Caco-2 (cell line): ENCODE data around the gene CLCA1. TPM values are rescaled to one million over a fixed set of nuclear protein-coding genes. Genes with fewer than 3 reads are reported as not detected.

Experiments used
- BruUV-seq: library from RNA; stranded (reverse); fragments of 400-500 nt; replicated peaks from 2 replicates; lab custom pipeline; 2021; lab: Mats Ljungman, UMichigan
- CTCF ChIA-PET: fragments of 300-600 bp; sonication (Branson Sonifier 250); formaldehyde crosslinking; loops from one replicate; lab custom pipeline; 2022; ENCODE audit warnings: antibody characterized with exemption; lab: Charles Lee
- POLR2A ChIA-PET: fragments of 300-600 bp; sonication (Branson Sonifier 250); formaldehyde crosslinking; loops from one replicate; lab custom pipeline; 2022; ENCODE audit warnings: antibody characterized with exemption; lab: Charles Lee
- DNase-seq, 2 experiments: peaks; one replicate each; pipeline versions ENCODE4 v3.0.0 to v3.0.0-alpha.2; 2020 to 2022
- H3K27me3 ChIP-seq: replicated peaks from 2 replicates; pipeline ENCODE4 v1.6.0; 2011; ENCODE audit warnings: low read length; ENCODE audit not compliant: control insufficient read depth, insufficient read depth
- H3K36me3 ChIP-seq: 2 replicates; pipeline ENCODE4 v1.5.1; 2011; ENCODE audit warnings: low read length; ENCODE audit not compliant: control insufficient read depth, insufficient read depth
- H3K4me1 ChIP-seq: fragments of 250-450 bp; sonication (Bioruptor Pico); 2 replicates; pipeline ENCODE4 v1.5.1; 2020; ENCODE audit warnings: mild to moderate bottlenecking
- H3K4me3 ChIP-seq: 2 replicates; pipeline ENCODE4 v1.5.1; 2011; ENCODE audit warnings: low read depth, mild to moderate bottlenecking, control low read depth, low read length
- H3K9me3 ChIP-seq: fragments of 250-450 bp; sonication (Bioruptor Pico); 2 replicates; pipeline ENCODE4 v1.5.1; 2020; ENCODE audit warnings: mild to moderate bottlenecking, moderate library complexity
- H3K27ac Mint-ChIP-seq: one replicate; pipeline ENCODE4 v1.8.0; 2022; ENCODE audit warnings: mixed read lengths; ENCODE audit not compliant: unreplicated experiment
- H3K27me3 Mint-ChIP-seq: one replicate; pipeline ENCODE4 v1.8.0; 2022; ENCODE audit warnings: mixed read lengths; ENCODE audit not compliant: insufficient read depth, unreplicated experiment
- H3K36me3 Mint-ChIP-seq: one replicate; pipeline ENCODE4 v1.8.0; 2022; ENCODE audit warnings: mild to moderate bottlenecking, mixed read lengths; ENCODE audit not compliant: insufficient read depth, unreplicated experiment
- H3K4me1 Mint-ChIP-seq: one replicate; pipeline ENCODE4 v1.8.0; 2022; ENCODE audit warnings: low read depth, mixed read lengths; ENCODE audit not compliant: unreplicated experiment
- H3K4me3 Mint-ChIP-seq: one replicate; pipeline ENCODE4 v1.8.0; 2022; ENCODE audit warnings: mild to moderate bottlenecking, moderate library complexity, mixed read lengths; ENCODE audit not compliant: unreplicated experiment
- H3K9me3 Mint-ChIP-seq: one replicate; pipeline ENCODE4 v1.8.0; 2022; ENCODE audit warnings: mixed read lengths; ENCODE audit not compliant: unreplicated experiment
- intact Hi-C: fragments of 100-400 bp; cut with micrococcal nuclease; formaldehyde crosslinking; loops from one replicate; pipeline ENCODE4 v1.10.0; 2022; ENCODE audit not compliant: unreplicated experiment
- total RNA-seq: library from RNA; stranded (reverse); gene quantifications from 2 replicates; pipeline ENCODE4 v1.2.3, GENCODE V29; 2022
- TF ChIP-seq, protein P1 (sequence below), 2 experiments: fragments of 200-600 bp in 1 of 2; IDR thresholded peaks; 1 replicate in 1 of 2; 2 replicates in 1 of 2; pipeline versions ENCODE4 v1.5.1 to v1.8.0; 2011 to 2022; ENCODE audit warnings: antibody characterized with exemption in 1 of 2, control low read depth in 1 of 2, inconsistent platforms in 1 of 2, low read depth in 1 of 2, low read length in 1 of 2, mild to moderate bottlenecking in 1 of 2, moderate library complexity in 1 of 2; ENCODE audit not compliant: insufficient read depth in 1 of 2, severe bottlenecking in 1 of 2, unreplicated experiment in 1 of 2

Gene CLCA1
- total RNA-seq, 1 experiment from 2014 or later, result not detected

DNA sequence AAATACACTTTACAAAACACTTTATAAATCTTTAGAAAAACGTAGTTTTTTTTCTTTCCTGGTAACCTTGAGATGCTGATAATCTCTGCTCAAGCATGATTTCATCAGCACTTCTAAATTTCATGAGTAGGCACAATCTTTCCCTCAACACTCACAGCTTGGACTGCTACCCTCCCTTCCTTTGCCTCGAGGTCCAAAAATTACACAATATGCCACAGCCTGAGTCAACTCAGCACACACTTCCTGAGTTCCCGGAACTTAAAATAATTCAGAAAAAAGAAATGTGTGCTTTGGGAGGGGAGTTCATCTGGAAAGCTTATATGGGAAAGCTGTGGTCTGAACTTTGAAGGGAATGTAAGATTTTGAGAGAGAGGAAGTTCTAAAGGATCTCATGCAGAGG lies 38.9 kb upstream of the CLCA1 start:
- H3K9me3 Mint-ChIP-seq, result no peaks in the 10 kb centered on the region
- Histone ChIP-seq H3K9me3 (no peaks in the 10 kb centered on the region), H3K36me3 (no peaks in the 10 kb centered on the region), H3K4me1 (no peaks in the 10 kb centered on the region), H3K27me3 (no peaks in the 10 kb centered on the region), H3K4me3 (no peak overlapping the region)
- no peak overlapping the region for H3K4me3 Mint-ChIP-seq
- no peaks in the 10 kb centered on the region for H3K36me3 Mint-ChIP-seq
- intact Hi-C loops, result no loop called here
- DNase-seq, result no peak
- peaks cover 3% of the 10 kb centered on the region for H3K27me3 Mint-ChIP-seq
- CTCF ChIA-PET, result no interaction called here
- POLR2A ChIA-PET, result no interaction called here
- H3K4me1 Mint-ChIP-seq, result no peaks in the 10 kb centered on the region
- TF ChIP-seq, protein P1, sequence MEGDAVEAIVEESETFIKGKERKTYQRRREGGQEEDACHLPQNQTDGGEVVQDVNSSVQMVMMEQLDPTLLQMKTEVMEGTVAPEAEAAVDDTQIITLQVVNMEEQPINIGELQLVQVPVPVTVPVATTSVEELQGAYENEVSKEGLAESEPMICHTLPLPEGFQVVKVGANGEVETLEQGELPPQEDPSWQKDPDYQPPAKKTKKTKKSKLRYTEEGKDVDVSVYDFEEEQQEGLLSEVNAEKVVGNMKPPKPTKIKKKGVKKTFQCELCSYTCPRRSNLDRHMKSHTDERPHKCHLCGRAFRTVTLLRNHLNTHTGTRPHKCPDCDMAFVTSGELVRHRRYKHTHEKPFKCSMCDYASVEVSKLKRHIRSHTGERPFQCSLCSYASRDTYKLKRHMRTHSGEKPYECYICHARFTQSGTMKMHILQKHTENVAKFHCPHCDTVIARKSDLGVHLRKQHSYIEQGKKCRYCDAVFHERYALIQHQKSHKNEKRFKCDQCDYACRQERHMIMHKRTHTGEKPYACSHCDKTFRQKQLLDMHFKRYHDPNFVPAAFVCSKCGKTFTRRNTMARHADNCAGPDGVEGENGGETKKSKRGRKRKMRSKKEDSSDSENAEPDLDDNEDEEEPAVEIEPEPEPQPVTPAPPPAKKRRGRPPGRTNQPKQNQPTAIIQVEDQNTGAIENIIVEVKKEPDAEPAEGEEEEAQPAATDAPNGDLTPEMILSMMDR (IDR thresholded peaks at IDR 0.05; ENCODE audit: insufficient read depth in 1 of 2, low read depth in 1 of 2, low read length in 1 of 2, severe bottlenecking in 1 of 2, unreplicated experiment in 1 of 2), result no peak
- H3K27ac Mint-ChIP-seq, result no peak overlapping the region
- BruUV-seq, result no TSS peak

DNA sequence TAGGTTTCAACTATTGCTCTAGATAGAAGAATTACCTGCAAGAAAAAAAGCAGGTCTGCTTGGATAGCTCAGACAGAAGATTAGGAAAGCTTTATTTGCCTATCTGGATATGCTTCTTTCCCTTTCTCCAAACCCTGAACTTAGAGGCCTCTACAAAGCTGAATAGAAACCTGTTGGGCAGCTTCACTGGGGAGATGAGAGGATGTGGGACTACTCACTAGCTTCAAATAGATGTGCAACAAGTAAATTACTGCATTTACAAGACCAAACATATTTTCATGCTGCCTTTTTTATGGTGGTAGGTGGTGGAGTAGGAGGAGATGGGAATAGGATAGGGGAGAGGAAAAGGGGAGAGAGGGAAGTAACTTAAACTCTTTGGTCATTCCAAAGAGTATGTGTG lies 38.4 kb upstream of the CLCA1 start:
- intact Hi-C loops, result no loop called here
- Mint-ChIP-seq H3K27me3 (peaks cover 3% of the 10 kb centered on the region), H3K27ac (no peak overlapping the region), H3K4me3 (no peak overlapping the region), H3K9me3 (no peaks in the 10 kb centered on the region), H3K4me1 (no peaks in the 10 kb centered on the region), H3K36me3 (no peaks in the 10 kb centered on the region)
- Histone ChIP-seq H3K4me1 (no peaks in the 10 kb centered on the region), H3K9me3 (no peaks in the 10 kb centered on the region), H3K4me3 (no peak overlapping the region), H3K36me3 (no peaks in the 10 kb centered on the region), H3K27me3 (no peaks in the 10 kb centered on the region)
- ChIA-PET POLR2A (no interaction called here), CTCF (no interaction called here)
- DNase-seq, result no peak
- no TSS peak for BruUV-seq
- TF ChIP-seq, protein P1 (IDR thresholded peaks at IDR 0.05; ENCODE audit: insufficient read depth in 1 of 2, low read depth in 1 of 2, low read length in 1 of 2, severe bottlenecking in 1 of 2, unreplicated experiment in 1 of 2), result no peak

DNA sequence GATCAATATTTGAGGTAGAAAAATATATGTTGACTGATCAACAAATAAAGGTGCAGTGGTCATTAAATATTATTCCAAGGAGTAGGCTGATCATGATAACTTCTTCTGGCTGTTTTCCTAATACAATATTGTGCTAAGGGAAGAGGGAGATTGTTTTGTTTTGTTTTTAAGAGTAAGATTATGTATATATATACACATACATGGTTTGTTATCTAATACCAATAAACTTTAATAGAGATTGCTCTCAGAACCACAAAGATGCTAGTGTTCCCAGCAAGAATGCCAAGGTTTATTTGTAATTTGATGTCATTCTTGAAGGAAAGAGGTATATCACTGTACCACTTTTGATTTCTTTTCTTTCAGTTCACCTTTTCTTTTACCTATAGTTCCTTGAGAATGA lies 34.7 kb upstream of the CLCA1 start:
- H3K4me3 ChIP-seq, result no peak overlapping the region
- Mint-ChIP-seq H3K27ac (no peak overlapping the region), H3K36me3 (no peaks in the 10 kb centered on the region), H3K4me1 (no peaks in the 10 kb centered on the region), H3K9me3 (no peaks in the 10 kb centered on the region), H3K27me3 (peaks cover 5% of the 10 kb centered on the region), H3K4me3 (no peak overlapping the region)
- H3K4me1 ChIP-seq, result no peaks in the 10 kb centered on the region
- no peaks in the 10 kb centered on the region for H3K36me3 ChIP-seq
- TF ChIP-seq, protein P1 (IDR thresholded peaks at IDR 0.05; ENCODE audit: insufficient read depth in 1 of 2, low read depth in 1 of 2, low read length in 1 of 2, severe bottlenecking in 1 of 2, unreplicated experiment in 1 of 2), result no peak
- ChIA-PET POLR2A (no interaction called here), CTCF (no interaction called here)
- H3K27me3 ChIP-seq, result no peaks in the 10 kb centered on the region
- intact Hi-C loops, result no loop called here
- no peak for DNase-seq
- no peaks in the 10 kb centered on the region for H3K9me3 ChIP-seq
- no TSS peak for BruUV-seq
